WTC11 (cell line): Measurements from ENCODE around the gene TCEANC2.

Experiments used
- ATF1 ChIP-seq: sonication (generic); formaldehyde crosslinking; IDR thresholded peaks from 2 replicates; pipeline ENCODE4 v1.8.1; 2023; ENCODE audit warnings: mild to moderate bottlenecking, moderate library complexity, missing genetic modification reagents
- CBFB ChIP-seq: sonication (generic); formaldehyde crosslinking; IDR thresholded peaks from 2 replicates; pipeline ENCODE4 v1.8.1; 2022; ENCODE audit warnings: mild to moderate bottlenecking, low read depth, missing genetic modification reagents
- ELF4 ChIP-seq: sonication (generic); formaldehyde crosslinking; IDR thresholded peaks from 2 replicates; pipeline ENCODE4 v1.8.1; 2022; ENCODE audit warnings: low read depth, mild to moderate bottlenecking, moderate library complexity, missing genetic modification reagents
- ETV6 ChIP-seq: sonication (generic); formaldehyde crosslinking; IDR thresholded peaks from 2 replicates; pipeline ENCODE4 v1.8.1; 2022; ENCODE audit warnings: mild to moderate bottlenecking, missing genetic modification reagents
- NR1H2 ChIP-seq: sonication (generic); formaldehyde crosslinking; IDR thresholded peaks from 2 replicates; pipeline ENCODE4 v1.9.0; 2021; ENCODE audit warnings: mild to moderate bottlenecking, moderate library complexity, missing genetic modification reagents
- SMAD4 ChIP-seq: sonication (generic); formaldehyde crosslinking; IDR thresholded peaks from 2 replicates; pipeline ENCODE4 v1.8.0; 2022; ENCODE audit warnings: mild to moderate bottlenecking, missing genetic modification reagents
- TCF7 ChIP-seq: sonication (generic); formaldehyde crosslinking; IDR thresholded peaks from 2 replicates; pipeline ENCODE4 v1.8.0; 2022; ENCODE audit warnings: mild to moderate bottlenecking, low read depth, missing genetic modification reagents, moderate library complexity
- TP53 ChIP-seq: sonication (generic); formaldehyde crosslinking; IDR thresholded peaks from 2 replicates; pipeline ENCODE4 v1.8.1; 2023; ENCODE audit warnings: mild to moderate bottlenecking, missing genetic modification reagents
- TF ChIP-seq, protein P1 (sequence below): sonication (generic); formaldehyde crosslinking; IDR thresholded peaks from 2 replicates; pipeline ENCODE4 v1.8.0; 2022; ENCODE audit warnings: mild to moderate bottlenecking, missing genetic modification reagents
- TF ChIP-seq, protein P2 (sequence below): fragments of 200-600 bp; IDR thresholded peaks from 2 replicates; pipeline ENCODE4 v1.8.0; 2022; ENCODE audit warnings: antibody characterized with exemption
- TF ChIP-seq, protein P3 (sequence below): sonication (generic); formaldehyde crosslinking; IDR thresholded peaks from 2 replicates; pipeline ENCODE4 v1.8.1; 2023; ENCODE audit warnings: mild to moderate bottlenecking, moderate library complexity, missing genetic modification reagents
- TF ChIP-seq, protein P4 (sequence below): sonication (generic); formaldehyde crosslinking; IDR thresholded peaks from 2 replicates; pipeline ENCODE4 v1.8.1; 2022; ENCODE audit warnings: mild to moderate bottlenecking, moderate library complexity, missing genetic modification reagents
- TF ChIP-seq, protein P5 (sequence below): sonication (generic); formaldehyde crosslinking; IDR thresholded peaks from 2 replicates; pipeline ENCODE4 v1.8.0; 2023; ENCODE audit warnings: missing genetic modification reagents
- TF ChIP-seq, protein P6 (sequence below): sonication (generic); formaldehyde crosslinking; IDR thresholded peaks from 2 replicates; pipeline ENCODE4 v1.8.1; 2023; ENCODE audit warnings: mild to moderate bottlenecking, missing genetic modification reagents, moderate library complexity

DNA sequence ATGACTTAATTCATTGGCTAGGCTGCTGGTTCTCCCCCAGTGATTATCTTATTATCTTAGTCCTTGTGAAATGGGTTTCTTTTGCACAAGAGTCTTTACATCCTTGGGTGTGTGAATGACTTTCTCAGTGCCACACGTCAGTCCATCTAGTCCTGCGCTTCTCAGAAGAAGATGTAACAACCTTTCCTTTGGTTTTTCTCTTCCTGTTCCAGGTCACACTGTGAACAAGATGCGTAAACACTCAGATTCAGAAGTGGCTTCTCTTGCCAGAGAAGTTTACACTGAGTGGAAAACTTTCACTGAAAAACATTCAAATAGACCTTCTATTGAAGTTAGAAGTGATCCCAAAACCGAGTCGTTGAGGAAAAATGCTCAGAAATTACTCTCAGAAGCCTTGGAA, 35.0 kb downstream of the TCEANC2 start:
- TF ChIP-seq, protein P1, sequence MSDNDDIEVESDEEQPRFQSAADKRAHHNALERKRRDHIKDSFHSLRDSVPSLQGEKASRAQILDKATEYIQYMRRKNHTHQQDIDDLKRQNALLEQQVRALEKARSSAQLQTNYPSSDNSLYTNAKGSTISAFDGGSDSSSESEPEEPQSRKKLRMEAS (CRISPR knock-in tag), result no peak
- TF ChIP-seq, protein P2, sequence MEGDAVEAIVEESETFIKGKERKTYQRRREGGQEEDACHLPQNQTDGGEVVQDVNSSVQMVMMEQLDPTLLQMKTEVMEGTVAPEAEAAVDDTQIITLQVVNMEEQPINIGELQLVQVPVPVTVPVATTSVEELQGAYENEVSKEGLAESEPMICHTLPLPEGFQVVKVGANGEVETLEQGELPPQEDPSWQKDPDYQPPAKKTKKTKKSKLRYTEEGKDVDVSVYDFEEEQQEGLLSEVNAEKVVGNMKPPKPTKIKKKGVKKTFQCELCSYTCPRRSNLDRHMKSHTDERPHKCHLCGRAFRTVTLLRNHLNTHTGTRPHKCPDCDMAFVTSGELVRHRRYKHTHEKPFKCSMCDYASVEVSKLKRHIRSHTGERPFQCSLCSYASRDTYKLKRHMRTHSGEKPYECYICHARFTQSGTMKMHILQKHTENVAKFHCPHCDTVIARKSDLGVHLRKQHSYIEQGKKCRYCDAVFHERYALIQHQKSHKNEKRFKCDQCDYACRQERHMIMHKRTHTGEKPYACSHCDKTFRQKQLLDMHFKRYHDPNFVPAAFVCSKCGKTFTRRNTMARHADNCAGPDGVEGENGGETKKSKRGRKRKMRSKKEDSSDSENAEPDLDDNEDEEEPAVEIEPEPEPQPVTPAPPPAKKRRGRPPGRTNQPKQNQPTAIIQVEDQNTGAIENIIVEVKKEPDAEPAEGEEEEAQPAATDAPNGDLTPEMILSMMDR, result no peak
- TF ChIP-seq, protein P3, sequence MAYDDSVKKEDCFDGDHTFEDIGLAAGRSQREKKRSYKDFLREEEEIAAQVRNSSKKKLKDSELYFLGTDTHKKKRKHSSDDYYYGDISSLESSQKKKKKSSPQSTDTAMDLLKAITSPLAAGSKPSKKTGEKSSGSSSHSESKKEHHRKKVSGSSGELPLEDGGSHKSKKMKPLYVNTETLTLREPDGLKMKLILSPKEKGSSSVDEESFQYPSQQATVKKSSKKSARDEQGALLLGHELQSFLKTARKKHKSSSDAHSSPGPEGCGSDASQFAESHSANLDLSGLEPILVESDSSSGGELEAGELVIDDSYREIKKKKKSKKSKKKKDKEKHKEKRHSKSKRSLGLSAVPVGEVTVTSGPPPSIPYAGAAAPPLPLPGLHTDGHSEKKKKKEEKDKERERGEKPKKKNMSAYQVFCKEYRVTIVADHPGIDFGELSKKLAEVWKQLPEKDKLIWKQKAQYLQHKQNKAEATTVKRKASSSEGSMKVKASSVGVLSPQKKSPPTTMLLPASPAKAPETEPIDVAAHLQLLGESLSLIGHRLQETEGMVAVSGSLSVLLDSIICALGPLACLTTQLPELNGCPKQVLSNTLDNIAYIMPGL (CRISPR knock-in tag), result no peak
- TF ChIP-seq CBFB (CRISPR knock-in tag), result no peak
- no peak for TF ChIP-seq ELF4 (CRISPR knock-in tag)
- no peak for TF ChIP-seq ETV6 (CRISPR knock-in tag)
- TF ChIP-seq, protein P4, sequence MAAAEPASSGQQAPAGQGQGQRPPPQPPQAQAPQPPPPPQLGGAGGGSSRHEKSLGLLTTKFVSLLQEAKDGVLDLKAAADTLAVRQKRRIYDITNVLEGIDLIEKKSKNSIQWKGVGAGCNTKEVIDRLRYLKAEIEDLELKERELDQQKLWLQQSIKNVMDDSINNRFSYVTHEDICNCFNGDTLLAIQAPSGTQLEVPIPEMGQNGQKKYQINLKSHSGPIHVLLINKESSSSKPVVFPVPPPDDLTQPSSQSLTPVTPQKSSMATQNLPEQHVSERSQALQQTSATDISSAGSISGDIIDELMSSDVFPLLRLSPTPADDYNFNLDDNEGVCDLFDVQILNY (CRISPR knock-in tag), result no peak
- TF ChIP-seq TCF7 (CRISPR knock-in tag), result no peak
- TF ChIP-seq, protein P5, sequence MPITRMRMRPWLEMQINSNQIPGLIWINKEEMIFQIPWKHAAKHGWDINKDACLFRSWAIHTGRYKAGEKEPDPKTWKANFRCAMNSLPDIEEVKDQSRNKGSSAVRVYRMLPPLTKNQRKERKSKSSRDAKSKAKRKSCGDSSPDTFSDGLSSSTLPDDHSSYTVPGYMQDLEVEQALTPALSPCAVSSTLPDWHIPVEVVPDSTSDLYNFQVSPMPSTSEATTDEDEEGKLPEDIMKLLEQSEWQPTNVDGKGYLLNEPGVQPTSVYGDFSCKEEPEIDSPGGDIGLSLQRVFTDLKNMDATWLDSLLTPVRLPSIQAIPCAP (CRISPR knock-in tag), result no peak
- TF ChIP-seq NR1H2, result no peak
- TF ChIP-seq, protein P6, sequence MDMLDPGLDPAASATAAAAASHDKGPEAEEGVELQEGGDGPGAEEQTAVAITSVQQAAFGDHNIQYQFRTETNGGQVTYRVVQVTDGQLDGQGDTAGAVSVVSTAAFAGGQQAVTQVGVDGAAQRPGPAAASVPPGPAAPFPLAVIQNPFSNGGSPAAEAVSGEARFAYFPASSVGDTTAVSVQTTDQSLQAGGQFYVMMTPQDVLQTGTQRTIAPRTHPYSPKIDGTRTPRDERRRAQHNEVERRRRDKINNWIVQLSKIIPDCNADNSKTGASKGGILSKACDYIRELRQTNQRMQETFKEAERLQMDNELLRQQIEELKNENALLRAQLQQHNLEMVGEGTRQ (CRISPR knock-in tag), result no peak
- no peak for TF ChIP-seq TP53
- no peak for TF ChIP-seq ATF1 (CRISPR knock-in tag)
- TF ChIP-seq SMAD4 (CRISPR knock-in tag), result no peak
